ENCODE results near the gene NPFFR1. TPM values are rescaled to one million over a fixed set of nuclear protein-coding genes. Genes with fewer than 3 reads are reported as not detected.
"Not testable (repeated sequence)": the region's sequence is repeated elsewhere in the genome, so short reads cannot be mapped to it uniquely, and the experiment has no call there.

NPFFR1 gene
- total RNA-seq, 1 donor from 2014 or later, result not detected

DNA sequence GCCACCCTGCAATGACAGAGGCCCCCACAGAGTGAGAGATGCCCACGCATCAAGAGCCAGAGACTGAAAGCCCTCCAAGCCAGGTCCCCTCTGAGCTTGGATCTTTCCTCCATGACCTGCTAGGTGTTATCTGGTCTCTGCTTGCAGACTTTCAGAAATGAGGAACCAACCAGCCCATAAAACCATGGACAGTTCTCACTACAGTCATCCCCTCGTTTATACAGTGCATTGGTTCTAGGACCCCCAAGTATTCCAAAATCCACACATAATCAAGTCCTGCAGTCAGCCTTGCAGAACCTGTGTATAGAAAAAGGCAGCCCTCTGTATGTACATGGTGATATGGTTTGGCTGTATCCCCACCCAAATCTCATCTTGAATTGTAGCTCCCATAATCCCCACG is 23.1 kb downstream of the NPFFR1 start:
- DNase-seq (ENCODE audit: extremely low spot score in 2 of 2), result no peak
- Histone ChIP-seq H3K4me3 (no peak overlapping the region), H3K27me3 (no peaks in the 10 kb centered on the region)

GRCh38 chr10:70260259-70260658 is 23.5 kb downstream of the NPFFR1 start:
- no peak for DNase-seq (ENCODE audit: extremely low spot score in 2 of 2)
- no peaks in the 10 kb centered on the region for H3K27me3 ChIP-seq

More for the DNA sequence above, 23.1 kb downstream of the NPFFR1 start:
- peaks cover 6% of the 10 kb centered on the region for H3K4me1 ChIP-seq
- H3K27ac ChIP-seq, result no peak overlapping the region
- no peaks in the 10 kb centered on the region for H3K9me3 ChIP-seq
- TF ChIP-seq POLR2AphosphoS5 (IDR thresholded peaks at IDR 0.05; ENCODE audit: insufficient read depth in 1 of 2, low read depth in 1 of 2) (no peak), POLR2A (IDR thresholded peaks at IDR 0.05) (no peak)
- TF ChIP-seq, protein P1, sequence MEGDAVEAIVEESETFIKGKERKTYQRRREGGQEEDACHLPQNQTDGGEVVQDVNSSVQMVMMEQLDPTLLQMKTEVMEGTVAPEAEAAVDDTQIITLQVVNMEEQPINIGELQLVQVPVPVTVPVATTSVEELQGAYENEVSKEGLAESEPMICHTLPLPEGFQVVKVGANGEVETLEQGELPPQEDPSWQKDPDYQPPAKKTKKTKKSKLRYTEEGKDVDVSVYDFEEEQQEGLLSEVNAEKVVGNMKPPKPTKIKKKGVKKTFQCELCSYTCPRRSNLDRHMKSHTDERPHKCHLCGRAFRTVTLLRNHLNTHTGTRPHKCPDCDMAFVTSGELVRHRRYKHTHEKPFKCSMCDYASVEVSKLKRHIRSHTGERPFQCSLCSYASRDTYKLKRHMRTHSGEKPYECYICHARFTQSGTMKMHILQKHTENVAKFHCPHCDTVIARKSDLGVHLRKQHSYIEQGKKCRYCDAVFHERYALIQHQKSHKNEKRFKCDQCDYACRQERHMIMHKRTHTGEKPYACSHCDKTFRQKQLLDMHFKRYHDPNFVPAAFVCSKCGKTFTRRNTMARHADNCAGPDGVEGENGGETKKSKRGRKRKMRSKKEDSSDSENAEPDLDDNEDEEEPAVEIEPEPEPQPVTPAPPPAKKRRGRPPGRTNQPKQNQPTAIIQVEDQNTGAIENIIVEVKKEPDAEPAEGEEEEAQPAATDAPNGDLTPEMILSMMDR (IDR thresholded peaks at IDR 0.05), result no peak
- no peaks in the 10 kb centered on the region for H3K36me3 ChIP-seq
- intact Hi-C loops (cut with DNase I), result no loop called here

GRCh38 chr10:70258216-70258615 is 25.6 kb downstream of the NPFFR1 start:
- H3K36me3 ChIP-seq, result no peaks in the 10 kb centered on the region
- no peak overlapping the region for H3K27ac ChIP-seq
- intact Hi-C loops (cut with DNase I), result no loop called here
- H3K27me3 ChIP-seq, result no peaks in the 10 kb centered on the region
- H3K4me3 ChIP-seq, result no peak overlapping the region
- H3K4me1 ChIP-seq, result peaks cover 17% of the 10 kb centered on the region
- TF ChIP-seq POLR2AphosphoS5 (IDR thresholded peaks at IDR 0.05; ENCODE audit: insufficient read depth in 1 of 2, low read depth in 1 of 2) (no peak), POLR2A (IDR thresholded peaks at IDR 0.05) (no peak)
- TF ChIP-seq, protein P1 (IDR thresholded peaks at IDR 0.05), result no peak
- no peaks in the 10 kb centered on the region for H3K9me3 ChIP-seq
- no peak for DNase-seq (ENCODE audit: extremely low spot score in 2 of 2)

More at GRCh38 chr10:70260259-70260658, 23.5 kb downstream of the NPFFR1 start:
- peaks cover 11% of the 10 kb centered on the region for H3K4me1 ChIP-seq
- TF ChIP-seq, protein P1 (IDR thresholded peaks at IDR 0.05), result no peak
- TF ChIP-seq POLR2A (IDR thresholded peaks at IDR 0.05), result no peak
- H3K27ac ChIP-seq, result no peak overlapping the region
- intact Hi-C loops (cut with DNase I), result no loop called here
- no peaks in the 10 kb centered on the region for H3K9me3 ChIP-seq
- H3K36me3 ChIP-seq, result no peaks in the 10 kb centered on the region
- H3K4me3 ChIP-seq, result no peak overlapping the region

DNA sequence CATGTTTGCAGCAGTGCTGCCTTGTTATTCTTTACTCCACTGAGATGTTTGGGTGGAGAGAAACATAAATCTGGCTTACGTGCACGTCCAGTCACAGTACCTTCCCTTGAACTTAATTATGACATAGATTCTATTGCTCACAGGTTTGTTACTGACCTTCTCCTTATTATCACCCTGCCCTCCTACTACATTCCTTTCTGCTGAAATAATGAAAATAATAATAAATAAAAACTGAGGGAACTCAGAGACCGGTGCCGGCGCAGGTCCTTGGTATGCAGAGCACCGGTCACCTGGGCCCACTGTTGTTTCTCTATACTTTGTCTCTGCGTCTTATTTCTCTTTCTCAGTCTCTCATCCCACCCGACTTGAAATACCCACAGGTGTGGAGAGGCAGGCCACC is 26.0 kb downstream of the NPFFR1 start:
- not testable (repeated sequence) for DNase-seq (ENCODE audit: extremely low spot score in 2 of 2)

GRCh38 chr10:70256463-70256862 is 27.3 kb downstream of the NPFFR1 start:
- Histone ChIP-seq H3K4me3 (no peak overlapping the region), H3K9me3 (no peaks in the 10 kb centered on the region), H3K27ac (no peak overlapping the region), H3K4me1 (peaks cover 17% of the 10 kb centered on the region), H3K27me3 (no peaks in the 10 kb centered on the region), H3K36me3 (no peaks in the 10 kb centered on the region)
- TF ChIP-seq POLR2AphosphoS5 (IDR thresholded peaks at IDR 0.05; ENCODE audit: insufficient read depth in 1 of 2, low read depth in 1 of 2) (no peak), POLR2A (IDR thresholded peaks at IDR 0.05) (no peak)
- TF ChIP-seq, protein P1 (IDR thresholded peaks at IDR 0.05), result no peak
- DNase-seq (ENCODE audit: extremely low spot score in 2 of 2), result no peak
- intact Hi-C loops (cut with DNase I), result no loop called here

More for the DNA sequence above, 26.0 kb downstream of the NPFFR1 start:
- intact Hi-C loops (cut with DNase I); H3K36me3 ChIP-seq; H3K9me3 ChIP-seq; H3K27me3 ChIP-seq; H3K4me3 ChIP-seq; H3K27ac ChIP-seq: not testable (repeated sequence)
- H3K4me1 ChIP-seq, result peaks cover 17% of the 10 kb centered on the region
